Panc1 (cell line): ENCODE data around the gene TCP11L2. TPM values are rescaled to one million over a fixed set of nuclear protein-coding genes. Genes with fewer than 3 reads are reported as not detected.

Experiments
- ATAC-seq: fragments of 200-7000 bp; cut with Tn5 transposase; 2 replicates; pipeline ENCODE4 v1.9.1; 2020; ENCODE audit warnings: mild to moderate bottlenecking, moderate library complexity
- BruUV-seq: library from RNA; stranded (reverse); fragments of 400-500 nt; replicated peaks from 2 replicates; lab custom pipeline; 2021; lab: Mats Ljungman, UMichigan
- CTCF ChIA-PET: fragments of 300-600 bp; sonication (Branson Sonifier 250); formaldehyde crosslinking; loops from one replicate; lab custom pipeline; 2022; ENCODE audit warnings: antibody characterized with exemption; lab: Charles Lee
- POLR2A ChIA-PET: fragments of 300-600 bp; sonication (Branson Sonifier 250); formaldehyde crosslinking; loops from one replicate; lab custom pipeline; 2022; ENCODE audit warnings: antibody characterized with exemption; lab: Charles Lee
- DNase-seq: peaks from one replicate; pipeline ENCODE4 v3.0.0-alpha.2; 2010; ENCODE audit warnings: low read depth, low spot score
- H3K27ac ChIP-seq: 2 replicates; pipeline ENCODE4 v1.5.1; 2011; ENCODE audit warnings: mild to moderate bottlenecking, low read length, inconsistent platforms
- H3K27me3 ChIP-seq: fragments of 200-500 bp; sonication (Bioruptor generic); 2 replicates; pipeline ENCODE4 v1.6.0; 2014; ENCODE audit warnings: low read length, inconsistent platforms; ENCODE audit not compliant: control insufficient read depth, insufficient read depth
- H3K36me3 ChIP-seq: fragments of 200-500 bp; sonication (Bioruptor generic); 2 replicates; pipeline ENCODE4 v1.5.1; 2014; ENCODE audit warnings: inconsistent platforms, mild to moderate bottlenecking, low read length, moderate library complexity; ENCODE audit not compliant: control insufficient read depth, insufficient read depth
- H3K4me1 ChIP-seq: 2 replicates; pipeline ENCODE4 v1.5.1; 2011; ENCODE audit warnings: inconsistent platforms, mild to moderate bottlenecking, low read length, moderate library complexity; ENCODE audit not compliant: control insufficient read depth, insufficient read depth
- H3K4me3 ChIP-seq, 2 experiments: 2 replicates each; pipeline ENCODE4 v1.5.1; 2011 to 2012; ENCODE audit warnings: low read depth in 2 of 2, low read length in 2 of 2, mild to moderate bottlenecking in 2 of 2, inconsistent platforms in 1 of 2, moderate library complexity in 1 of 2
- H3K9me3 ChIP-seq: fragments of 200-500 bp; sonication (Bioruptor generic); 2 replicates; pipeline ENCODE4 v1.5.1; 2014; ENCODE audit warnings: low read depth, mild to moderate bottlenecking, inconsistent platforms, low read length, moderate library complexity; ENCODE audit not compliant: control insufficient read depth, insufficient read depth
- POLR2AphosphoS5 ChIP-seq: IDR thresholded peaks from 2 replicates; pipeline ENCODE4 v1.6.1; 2012; ENCODE audit warnings: mild to moderate bottlenecking, low read depth, low read length, moderate library complexity
- SIN3A ChIP-seq: IDR thresholded peaks from 2 replicates; pipeline ENCODE4 v1.6.1; 2012; ENCODE audit warnings: low read depth, mild to moderate bottlenecking, low read length, moderate library complexity, borderline replicate concordance; ENCODE audit not compliant: insufficient read depth
- TCF7L2 ChIP-seq: IDR thresholded peaks from 2 replicates; pipeline ENCODE4 v1.6.1; 2011; ENCODE audit warnings: mild to moderate bottlenecking, low read depth, low read length, inconsistent platforms
- in situ Hi-C: cut with HindIII; loops from 2 replicates; pipeline ENCODE4 v1.10.0; 2016; ENCODE audit warnings: low sequenced_read_pairs, low pct_unique_long_range_greater_than_20kb
- intact Hi-C: fragments of 100-400 bp; cut with micrococcal nuclease; formaldehyde crosslinking; loops from one replicate; pipeline ENCODE4 v1.10.0; 2022; ENCODE audit not compliant: unreplicated experiment
- total RNA-seq: library from RNA; stranded (reverse); gene quantifications from one replicate; pipeline ENCODE4 v1.2.1, GENCODE V29; 2021; ENCODE audit not compliant: unreplicated experiment
- TF ChIP-seq, protein P1 (sequence below): fragments of 450-650 bp; IDR thresholded peaks from 2 replicates; pipeline ENCODE4 v1.5.1; 2017; ENCODE audit warnings: mild to moderate bottlenecking
- TF ChIP-seq, protein P2 (sequence below), 2 experiments: IDR thresholded peaks; 2 replicates each; pipeline ENCODE4 v1.6.1; 2011 to 2012; ENCODE audit warnings: low read depth in 2 of 2, control low read depth in 1 of 2, low read length in 1 of 2, mild to moderate bottlenecking in 1 of 2, moderate library complexity in 1 of 2; ENCODE audit not compliant: insufficient read depth in 1 of 2

The TCP11L2 gene
- total RNA-seq, 1 experiment from 2014 or later, result 3.5 TPM

DNA sequence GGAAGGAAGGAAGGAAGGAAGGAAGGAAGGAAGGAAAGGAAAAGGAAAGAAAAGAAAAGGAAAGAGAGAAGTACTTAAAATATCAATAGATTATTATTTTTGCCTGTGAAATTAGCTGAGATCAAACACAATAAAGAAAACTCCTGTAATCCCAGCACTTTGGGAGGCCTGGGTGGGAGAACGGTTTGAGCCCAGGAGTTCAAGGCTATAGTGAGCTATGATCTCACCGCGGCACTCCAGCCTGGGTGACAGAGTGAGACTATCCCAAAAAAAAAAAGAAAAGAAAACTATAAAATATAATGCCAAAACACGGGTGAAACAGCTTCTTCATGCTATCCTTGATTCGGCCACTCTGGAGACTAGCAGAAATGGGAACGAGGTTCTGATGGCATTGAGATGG lies 28.5 kb upstream of the TCP11L2 start:
- Histone ChIP-seq H3K9me3 (no peaks in the 10 kb centered on the region), H3K27ac (no peak overlapping the region), H3K4me3 (no peak overlapping the region), H3K27me3 (no peaks in the 10 kb centered on the region), H3K36me3 (no peaks in the 10 kb centered on the region), H3K4me1 (no peaks in the 10 kb centered on the region)
- in situ Hi-C loops, result no loop called here
- DNase-seq, result no peak
- TF ChIP-seq, protein P1, sequence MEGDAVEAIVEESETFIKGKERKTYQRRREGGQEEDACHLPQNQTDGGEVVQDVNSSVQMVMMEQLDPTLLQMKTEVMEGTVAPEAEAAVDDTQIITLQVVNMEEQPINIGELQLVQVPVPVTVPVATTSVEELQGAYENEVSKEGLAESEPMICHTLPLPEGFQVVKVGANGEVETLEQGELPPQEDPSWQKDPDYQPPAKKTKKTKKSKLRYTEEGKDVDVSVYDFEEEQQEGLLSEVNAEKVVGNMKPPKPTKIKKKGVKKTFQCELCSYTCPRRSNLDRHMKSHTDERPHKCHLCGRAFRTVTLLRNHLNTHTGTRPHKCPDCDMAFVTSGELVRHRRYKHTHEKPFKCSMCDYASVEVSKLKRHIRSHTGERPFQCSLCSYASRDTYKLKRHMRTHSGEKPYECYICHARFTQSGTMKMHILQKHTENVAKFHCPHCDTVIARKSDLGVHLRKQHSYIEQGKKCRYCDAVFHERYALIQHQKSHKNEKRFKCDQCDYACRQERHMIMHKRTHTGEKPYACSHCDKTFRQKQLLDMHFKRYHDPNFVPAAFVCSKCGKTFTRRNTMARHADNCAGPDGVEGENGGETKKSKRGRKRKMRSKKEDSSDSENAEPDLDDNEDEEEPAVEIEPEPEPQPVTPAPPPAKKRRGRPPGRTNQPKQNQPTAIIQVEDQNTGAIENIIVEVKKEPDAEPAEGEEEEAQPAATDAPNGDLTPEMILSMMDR, result no peak
- TF ChIP-seq POLR2AphosphoS5 (no peak), SIN3A (no peak), TCF7L2 (no peak)
- TF ChIP-seq, protein P2, sequence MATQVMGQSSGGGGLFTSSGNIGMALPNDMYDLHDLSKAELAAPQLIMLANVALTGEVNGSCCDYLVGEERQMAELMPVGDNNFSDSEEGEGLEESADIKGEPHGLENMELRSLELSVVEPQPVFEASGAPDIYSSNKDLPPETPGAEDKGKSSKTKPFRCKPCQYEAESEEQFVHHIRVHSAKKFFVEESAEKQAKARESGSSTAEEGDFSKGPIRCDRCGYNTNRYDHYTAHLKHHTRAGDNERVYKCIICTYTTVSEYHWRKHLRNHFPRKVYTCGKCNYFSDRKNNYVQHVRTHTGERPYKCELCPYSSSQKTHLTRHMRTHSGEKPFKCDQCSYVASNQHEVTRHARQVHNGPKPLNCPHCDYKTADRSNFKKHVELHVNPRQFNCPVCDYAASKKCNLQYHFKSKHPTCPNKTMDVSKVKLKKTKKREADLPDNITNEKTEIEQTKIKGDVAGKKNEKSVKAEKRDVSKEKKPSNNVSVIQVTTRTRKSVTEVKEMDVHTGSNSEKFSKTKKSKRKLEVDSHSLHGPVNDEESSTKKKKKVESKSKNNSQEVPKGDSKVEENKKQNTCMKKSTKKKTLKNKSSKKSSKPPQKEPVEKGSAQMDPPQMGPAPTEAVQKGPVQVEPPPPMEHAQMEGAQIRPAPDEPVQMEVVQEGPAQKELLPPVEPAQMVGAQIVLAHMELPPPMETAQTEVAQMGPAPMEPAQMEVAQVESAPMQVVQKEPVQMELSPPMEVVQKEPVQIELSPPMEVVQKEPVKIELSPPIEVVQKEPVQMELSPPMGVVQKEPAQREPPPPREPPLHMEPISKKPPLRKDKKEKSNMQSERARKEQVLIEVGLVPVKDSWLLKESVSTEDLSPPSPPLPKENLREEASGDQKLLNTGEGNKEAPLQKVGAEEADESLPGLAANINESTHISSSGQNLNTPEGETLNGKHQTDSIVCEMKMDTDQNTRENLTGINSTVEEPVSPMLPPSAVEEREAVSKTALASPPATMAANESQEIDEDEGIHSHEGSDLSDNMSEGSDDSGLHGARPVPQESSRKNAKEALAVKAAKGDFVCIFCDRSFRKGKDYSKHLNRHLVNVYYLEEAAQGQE (IDR thresholded peaks at IDR 0.05; ENCODE audit: insufficient read depth in 1 of 2, low read depth in 2 of 2, low read length in 1 of 2), result no peak
- BruUV-seq, result no TSS peak
- POLR2A ChIA-PET, result no interaction called here
- no peak for ATAC-seq
- intact Hi-C loops, result no loop called here
- CTCF ChIA-PET, result no interaction called here

DNA sequence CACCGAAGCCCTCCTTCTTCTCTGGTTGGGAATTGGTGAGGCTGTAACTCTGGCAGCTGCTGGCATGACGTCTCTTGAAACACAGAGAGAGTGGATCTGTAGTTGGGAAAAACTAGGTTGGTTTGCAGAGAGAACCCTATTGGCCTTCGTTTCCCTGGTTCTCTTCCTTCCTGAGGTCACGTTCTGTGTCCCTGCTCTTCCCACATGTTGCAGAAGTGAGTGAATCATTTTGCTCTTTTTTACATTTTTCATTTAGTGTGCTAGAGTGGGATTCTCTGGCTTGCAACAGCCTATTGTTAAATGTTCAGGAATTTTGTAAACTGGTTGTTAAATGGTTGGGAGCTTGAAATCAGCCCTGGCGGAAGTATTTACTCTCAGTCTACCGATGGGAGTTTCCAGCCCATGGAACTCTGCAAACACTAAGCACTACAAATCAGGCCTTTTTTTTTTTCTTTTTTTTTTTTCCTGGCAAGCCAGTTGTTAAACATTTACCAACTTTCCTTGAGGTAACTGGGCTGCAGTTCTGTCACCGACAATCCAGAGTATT lies 27.9 kb upstream of the TCP11L2 start:
- no peaks in the 10 kb centered on the region for H3K9me3 ChIP-seq
- H3K4me3 ChIP-seq, result no peak overlapping the region
- H3K4me1 ChIP-seq, result no peaks in the 10 kb centered on the region
- DNase-seq (no peak), ATAC-seq (no peak)
- intact Hi-C loops, result no loop called here
- no peaks in the 10 kb centered on the region for H3K36me3 ChIP-seq
- BruUV-seq, result no TSS peak
- no peaks in the 10 kb centered on the region for H3K27me3 ChIP-seq
- H3K27ac ChIP-seq, result no peak overlapping the region
- POLR2A ChIA-PET, result no interaction called here
- in situ Hi-C loops, result no loop called here
- CTCF ChIA-PET, result no interaction called here
- TF ChIP-seq SIN3A (no peak), POLR2AphosphoS5 (no peak), TCF7L2 (no peak)
- TF ChIP-seq, protein P1, result no peak
- TF ChIP-seq, protein P2 (IDR thresholded peaks at IDR 0.05; ENCODE audit: insufficient read depth in 1 of 2, low read depth in 2 of 2, low read length in 1 of 2), result no peak
